ENCODE results near the gene GABBR2.

The GABBR2 gene

DNA sequence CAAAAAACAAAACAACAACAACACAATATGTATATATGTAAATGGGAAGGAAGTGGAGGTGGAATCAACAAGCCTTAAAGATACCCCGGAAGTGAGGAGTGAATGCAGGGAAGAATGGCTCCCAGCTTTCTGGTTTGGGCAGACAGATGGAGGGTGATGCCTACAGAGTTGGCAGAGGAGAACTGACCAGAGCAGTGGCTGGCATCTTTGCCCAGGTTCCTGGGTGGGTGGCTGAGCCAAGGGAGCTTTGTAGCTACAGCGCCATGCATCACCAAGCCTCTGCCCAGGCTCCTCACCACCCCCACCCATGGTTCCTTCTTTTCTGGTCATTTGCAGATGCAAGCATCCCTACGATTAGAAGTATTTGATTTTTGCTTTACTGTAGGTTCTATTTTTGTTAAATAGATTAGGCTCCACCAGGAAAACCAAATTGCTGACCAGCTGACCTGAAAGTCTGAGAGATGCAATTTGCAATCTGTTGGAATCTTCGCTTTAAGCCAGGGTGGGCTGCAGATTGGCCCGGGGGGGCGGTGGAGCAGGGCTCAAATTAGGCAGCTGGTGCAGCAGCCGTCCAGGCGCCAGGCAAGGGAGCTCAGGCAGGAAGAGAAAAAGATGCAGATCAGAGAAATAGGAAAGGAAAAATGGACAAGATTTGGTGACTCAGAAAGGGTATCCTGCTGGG lies 290.0 kb downstream of the GABBR2 start:
- no peak for TF ChIP-seq ZNF274 (IDR thresholded peaks at IDR 0.05; ENCODE audit: low read depth, low read length)
- H3K4me3 ChIP-seq (ENCODE audit: low read length) = no peak overlapping the region

DNA sequence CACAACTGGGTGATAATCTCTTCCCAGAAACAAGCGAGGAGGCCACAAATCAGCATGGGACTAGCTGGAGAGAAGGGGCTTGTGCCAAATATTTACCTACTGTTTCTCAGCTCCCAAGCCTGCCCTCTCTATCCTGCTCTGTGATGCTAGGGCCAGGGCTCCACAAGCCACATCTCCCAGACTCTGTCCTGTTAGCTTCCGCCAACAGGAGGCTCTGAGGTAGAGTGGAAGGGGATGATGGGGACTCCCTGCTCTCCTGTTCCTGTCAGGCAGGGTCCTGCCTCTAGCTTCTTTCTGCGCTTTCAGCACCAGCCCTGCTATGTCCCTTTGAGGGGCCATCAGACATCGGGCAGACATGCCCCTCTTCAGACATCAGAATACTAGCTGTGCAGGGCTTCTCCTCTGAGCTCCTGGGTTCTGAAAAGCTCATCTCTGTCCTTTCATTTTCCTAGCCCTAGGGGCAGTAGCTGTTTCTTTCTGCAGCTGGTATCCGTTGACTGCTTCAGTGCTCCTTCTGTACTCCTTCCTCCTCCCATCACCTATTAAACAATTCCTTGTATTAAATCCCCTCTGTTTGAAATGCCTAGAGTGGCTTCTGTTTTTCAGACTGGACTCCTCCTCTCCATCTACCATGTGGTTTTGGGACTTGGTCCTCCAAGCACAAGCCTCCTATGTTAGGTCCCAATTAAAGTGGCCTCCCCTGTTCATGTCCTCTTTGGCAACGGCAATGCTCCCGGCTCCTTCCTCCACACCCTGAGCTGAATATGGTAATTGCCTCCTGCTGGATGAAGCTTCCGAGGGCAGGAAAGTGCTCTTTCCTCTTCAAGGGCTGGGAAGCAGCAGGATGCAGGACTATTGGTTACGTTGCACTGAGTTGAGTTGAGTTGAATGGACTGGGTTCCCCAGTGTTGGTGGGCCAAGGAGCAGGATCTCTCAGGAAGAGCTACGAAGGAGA lies 292.2 kb downstream of the GABBR2 start:
- no peak overlapping the region for H3K4me3 ChIP-seq (ENCODE audit: low read length)
- no peak for TF ChIP-seq ZNF274 (IDR thresholded peaks at IDR 0.05; ENCODE audit: low read depth, low read length)

DNA sequence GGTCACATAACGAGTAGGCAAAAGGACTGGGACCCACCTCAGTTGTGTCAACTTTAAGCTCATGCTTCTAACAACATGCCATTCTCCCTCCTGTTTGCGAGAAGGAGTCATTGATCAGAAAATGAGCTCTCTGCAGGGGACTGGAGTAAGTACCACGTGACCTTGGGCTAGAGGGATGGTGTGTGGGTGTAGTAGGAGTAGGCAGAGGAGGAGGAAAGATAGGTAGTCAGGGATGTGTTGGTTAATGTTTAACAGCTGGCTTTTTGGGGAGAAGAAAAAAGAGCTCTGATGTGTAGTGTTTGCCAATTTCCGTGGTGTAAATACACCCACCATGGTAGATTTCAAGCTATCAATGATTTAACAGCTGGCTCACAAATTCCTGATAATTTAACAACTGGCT lies 293.0 kb downstream of the GABBR2 start:
- TF ChIP-seq ZNF274 (IDR thresholded peaks at IDR 0.05; ENCODE audit: low read depth, low read length) = no peak
- no peak overlapping the region for H3K4me3 ChIP-seq (ENCODE audit: low read length)

DNA sequence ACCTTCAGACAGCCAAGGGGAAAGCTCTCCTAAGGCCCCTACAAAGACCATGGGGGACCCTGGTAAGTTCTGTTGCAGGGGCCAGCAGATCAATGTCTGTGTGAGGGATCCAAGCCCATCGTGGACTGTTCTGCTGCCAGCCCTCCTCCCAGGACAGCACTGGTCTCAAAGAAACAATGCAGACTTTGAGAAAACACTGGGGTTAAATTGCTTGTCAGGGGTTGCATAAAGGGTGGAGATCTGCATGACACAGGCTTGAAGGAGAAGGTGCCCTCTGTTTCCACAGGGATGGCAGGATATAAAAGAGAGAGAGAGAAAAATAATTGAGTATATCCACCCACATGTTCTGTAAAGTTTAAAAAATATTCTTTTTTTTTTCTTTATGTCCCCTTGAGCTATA lies 295.7 kb downstream of the GABBR2 start:
- H3K4me3 ChIP-seq (ENCODE audit: low read length) = no peak overlapping the region
- TF ChIP-seq ZNF274 (IDR thresholded peaks at IDR 0.05; ENCODE audit: low read depth, low read length) = no peak

DNA sequence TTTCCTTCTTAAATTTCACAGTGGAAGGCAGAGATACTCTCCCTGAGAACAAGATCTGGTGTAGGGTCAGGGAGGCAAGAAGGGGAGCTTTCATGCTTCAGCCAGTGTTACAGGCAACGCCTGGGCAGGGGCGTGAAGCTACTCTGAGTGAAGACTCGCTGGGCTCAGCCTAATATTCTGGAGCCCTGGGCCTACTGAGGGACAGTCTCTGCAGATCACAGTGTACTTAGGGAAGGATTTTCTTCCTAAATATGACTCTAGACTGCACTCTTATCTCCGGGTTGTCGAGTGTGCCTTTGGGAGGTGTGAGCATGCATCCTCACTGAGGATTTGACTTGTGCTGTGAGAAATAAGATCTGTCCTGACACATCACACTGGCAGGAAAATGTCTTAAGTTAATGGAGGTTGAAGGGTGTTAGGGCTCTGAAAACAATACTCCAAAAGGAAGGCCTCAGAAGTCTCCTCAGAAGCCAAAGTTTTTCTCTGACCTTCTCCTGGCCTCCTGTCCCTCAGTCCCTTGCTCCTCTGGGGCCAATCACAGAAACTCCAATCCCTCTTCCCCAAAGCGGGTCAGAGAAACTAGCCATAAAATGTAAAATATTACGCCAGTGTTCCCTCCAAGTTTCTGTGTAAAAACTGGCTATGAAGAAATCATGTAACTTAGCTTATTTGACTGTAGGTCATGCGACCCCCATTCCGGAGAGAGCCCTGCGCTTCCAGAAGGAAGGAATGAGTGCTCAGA lies 296.5 kb downstream of the GABBR2 start:
- no peak for TF ChIP-seq ZNF274 (IDR thresholded peaks at IDR 0.05; ENCODE audit: low read depth, low read length)
- no peak overlapping the region for H3K4me3 ChIP-seq (ENCODE audit: low read length)

DNA sequence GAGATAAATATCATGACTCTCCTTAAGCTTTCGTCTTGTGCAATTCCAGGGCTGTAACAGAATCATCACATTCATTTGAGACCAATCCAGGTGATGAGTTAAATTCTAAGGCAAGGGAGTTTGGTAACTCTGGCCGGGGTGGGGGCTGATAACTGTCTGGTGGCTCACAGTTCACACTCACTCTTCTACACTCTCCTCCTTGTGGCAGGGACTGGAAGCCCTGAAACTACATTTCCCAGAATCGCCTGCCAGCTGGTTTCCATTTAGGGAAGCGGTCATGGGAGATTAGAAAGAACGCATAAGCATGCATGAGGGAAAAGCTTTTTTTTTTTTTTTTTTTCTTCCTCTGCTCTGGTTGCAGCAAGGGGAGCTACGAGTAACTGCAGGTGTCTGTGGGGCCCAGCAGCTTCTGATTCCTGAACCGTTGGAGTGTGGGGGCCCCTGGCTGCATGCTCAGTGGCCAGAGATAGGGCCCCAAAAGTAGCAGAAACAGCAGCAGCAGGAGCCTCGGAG lies 298.5 kb downstream of the GABBR2 start:
- H3K4me3 ChIP-seq (ENCODE audit: low read length) = no peak overlapping the region
- TF ChIP-seq ZNF274 (IDR thresholded peaks at IDR 0.05; ENCODE audit: low read depth, low read length) = no peak

DNA sequence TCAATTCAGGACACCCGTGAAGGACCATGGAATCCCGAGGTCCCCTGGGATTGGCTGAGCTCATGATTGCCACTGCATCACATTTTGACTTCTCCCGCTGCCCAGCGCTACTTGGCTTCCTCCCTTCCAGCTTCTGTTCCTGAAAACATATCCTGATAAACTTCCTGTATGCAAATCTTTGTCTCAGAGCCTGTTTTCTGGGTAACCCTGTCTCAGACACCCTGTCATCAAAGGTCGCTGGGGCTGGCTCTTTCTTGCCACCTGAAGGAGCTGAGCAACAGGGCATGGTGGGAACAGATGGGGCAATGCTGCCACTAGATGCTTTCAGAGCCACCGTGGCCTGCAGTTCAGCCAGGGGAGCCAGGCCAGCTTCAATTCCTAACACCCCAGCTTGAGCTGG lies 299.0 kb downstream of the GABBR2 start:
- no peak for TF ChIP-seq ZNF274 (IDR thresholded peaks at IDR 0.05; ENCODE audit: low read depth, low read length)
- H3K4me3 ChIP-seq (ENCODE audit: low read length) = no peak overlapping the region

DNA sequence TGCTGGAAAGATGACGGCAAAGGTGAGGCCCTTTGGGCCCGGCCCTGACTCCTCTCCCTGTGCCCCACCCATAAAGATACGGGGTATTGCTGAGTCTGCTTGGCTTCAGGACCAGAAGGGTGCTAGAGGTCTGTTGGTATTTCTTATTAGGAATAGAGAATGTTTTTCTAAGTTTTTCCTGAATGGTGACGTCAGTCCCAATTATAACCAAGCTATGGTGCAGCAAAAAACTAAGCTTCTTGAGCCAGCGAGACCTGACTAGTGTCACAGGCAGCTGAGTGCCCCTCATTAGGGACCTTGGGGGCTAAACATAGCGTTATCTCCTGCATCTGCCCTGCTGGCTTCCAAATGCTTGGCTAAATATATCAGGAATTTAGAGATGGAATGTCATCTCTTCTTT lies 302.3 kb downstream of the GABBR2 start:
- TF ChIP-seq ZNF274 (IDR thresholded peaks at IDR 0.05; ENCODE audit: low read depth, low read length) = no peak
- no peak overlapping the region for H3K4me3 ChIP-seq (ENCODE audit: low read length)

DNA sequence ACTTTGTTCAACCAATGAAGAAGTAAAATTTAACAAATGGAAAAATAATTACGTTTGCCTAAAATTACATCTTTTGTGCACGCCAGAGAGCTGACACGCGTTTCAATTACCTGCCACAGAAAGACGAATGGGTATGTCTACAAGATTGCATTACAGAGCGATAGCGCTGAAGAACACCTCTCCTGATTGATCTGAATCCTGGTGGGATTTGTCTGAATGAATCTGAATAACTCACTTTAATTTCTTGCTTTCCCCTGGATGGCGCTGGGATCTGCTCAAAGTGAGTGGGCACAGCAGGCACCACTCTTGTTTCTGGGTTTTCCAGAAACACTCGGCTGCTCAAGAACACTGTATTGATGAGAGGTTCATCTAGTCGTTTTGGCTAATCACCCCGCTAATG lies 304.5 kb downstream of the GABBR2 start:
- TF ChIP-seq ZNF274 (IDR thresholded peaks at IDR 0.05; ENCODE audit: low read depth, low read length) = no peak
- no peak overlapping the region for H3K4me3 ChIP-seq (ENCODE audit: low read length)

DNA sequence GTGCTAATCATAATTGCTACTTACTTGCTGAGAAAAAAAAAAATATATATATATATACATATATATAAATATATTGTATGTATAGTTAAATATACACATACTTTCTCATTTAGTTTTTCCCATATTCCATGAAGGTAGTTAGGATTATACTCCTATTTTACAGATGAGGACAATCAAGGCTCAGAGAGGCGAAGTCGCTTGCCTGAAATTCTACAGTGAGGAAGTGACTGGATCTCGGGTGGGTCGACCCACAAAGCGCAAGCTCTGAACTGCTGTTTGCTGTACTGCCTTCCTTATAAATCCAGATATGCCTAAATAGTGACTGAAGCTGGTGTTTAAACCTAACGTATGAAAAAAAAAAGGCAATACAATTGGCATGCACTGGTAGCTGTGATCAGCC lies 305.0 kb downstream of the GABBR2 start:
- H3K4me3 ChIP-seq (ENCODE audit: low read length) = no peak overlapping the region
- TF ChIP-seq ZNF274 (IDR thresholded peaks at IDR 0.05; ENCODE audit: low read depth, low read length) = no peak

DNA sequence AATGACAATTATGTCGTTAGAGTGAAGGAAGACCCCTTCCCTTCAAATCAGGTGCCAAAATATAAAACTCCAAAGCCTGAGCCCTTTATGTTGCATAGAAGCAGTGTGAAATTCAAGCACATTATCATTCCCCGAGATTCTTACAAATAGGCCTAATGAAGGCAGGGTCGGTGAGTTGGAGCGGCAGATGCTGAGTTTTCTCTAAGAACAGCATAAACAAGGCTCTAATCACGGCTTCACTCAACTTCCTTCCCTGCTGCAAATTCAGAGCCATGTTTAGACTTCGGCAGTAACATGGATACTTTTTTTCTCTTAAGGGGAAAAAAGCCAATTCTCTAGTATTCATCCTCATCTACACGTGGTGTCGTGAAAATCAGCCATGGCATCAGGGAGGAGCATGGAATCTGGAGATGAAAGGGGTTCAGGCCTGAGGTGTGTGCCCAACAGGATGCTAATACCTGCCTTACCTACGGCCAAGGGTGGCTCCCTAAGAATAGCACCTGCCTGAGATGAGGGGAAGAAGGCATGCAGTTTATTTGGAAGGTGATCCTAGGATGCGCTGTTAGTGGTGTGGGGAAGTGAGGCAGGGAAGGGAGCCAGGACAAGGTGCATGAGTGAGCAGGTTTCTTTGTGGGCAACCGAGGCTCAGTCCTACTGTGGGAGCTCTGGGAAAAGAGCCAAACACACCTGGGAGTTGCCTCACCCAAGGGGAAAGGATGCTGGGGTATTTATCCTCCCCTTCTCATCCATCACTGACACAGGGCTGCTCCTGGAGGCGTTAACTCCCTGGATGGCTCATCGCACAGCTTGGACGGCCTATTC lies 306.5 kb downstream of the GABBR2 start:
- no peak for TF ChIP-seq ZNF274 (IDR thresholded peaks at IDR 0.05; ENCODE audit: low read depth, low read length)
- H3K4me3 ChIP-seq (ENCODE audit: low read length) = no peak overlapping the region

DNA sequence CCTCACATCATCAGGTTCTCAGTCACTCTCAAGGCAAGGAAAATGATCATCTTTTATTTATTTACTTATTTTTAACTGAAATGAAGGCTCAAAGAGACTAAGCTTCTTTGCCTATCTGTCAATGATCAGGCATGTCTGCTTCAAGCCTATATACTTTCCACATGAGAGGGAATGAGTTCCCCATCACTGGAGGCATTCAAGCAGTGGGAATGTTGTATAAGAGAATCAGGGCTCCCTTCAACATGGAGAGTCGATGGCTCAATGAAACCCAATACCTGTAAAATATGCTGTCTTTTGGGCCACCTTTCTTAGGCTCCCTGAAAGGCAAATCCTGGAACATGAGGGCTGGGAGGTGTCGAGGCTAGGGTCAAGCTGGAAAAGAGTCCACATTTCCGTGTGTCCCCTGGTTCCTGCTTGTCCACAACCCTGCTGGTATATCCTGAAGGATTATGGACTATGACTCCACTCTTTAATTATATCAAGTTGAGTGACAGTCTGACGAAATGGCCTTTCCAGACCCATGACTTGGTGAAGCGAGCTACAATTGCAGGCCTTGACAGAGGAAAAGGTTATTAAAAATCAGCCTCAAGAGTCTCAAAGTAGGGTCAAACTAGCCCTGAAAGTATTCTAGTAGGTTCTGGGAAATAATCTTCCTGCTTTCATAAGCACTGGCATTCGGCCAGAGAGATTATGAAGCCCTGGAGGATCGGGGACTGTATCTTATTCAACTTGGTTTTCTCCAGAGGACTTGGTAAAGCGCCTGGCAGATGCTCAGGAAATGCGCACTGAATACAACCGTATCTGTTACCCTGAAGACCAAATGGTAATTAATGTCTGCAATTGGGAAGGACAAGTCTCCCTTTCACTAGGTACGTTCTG lies 307.4 kb downstream of the GABBR2 start:
- no peak for TF ChIP-seq ZNF274 (IDR thresholded peaks at IDR 0.05; ENCODE audit: low read depth, low read length)
- no peak overlapping the region for H3K4me3 ChIP-seq (ENCODE audit: low read length)
